Left colon (tissue), 2 donors: Measurements from ENCODE around the gene PRAMEF20. TPM values are rescaled to one million over a fixed set of nuclear protein-coding genes. Genes with fewer than 3 reads are reported as not detected.
"Not testable (repeated sequence)": the region's sequence is repeated elsewhere in the genome, so short reads cannot be mapped to it uniquely, and the experiment has no call there.

Source experiments
- ATAC-seq: fragments of 200-7000 bp; cut with Tn5 transposase; one replicate; pipeline ENCODE4 v1.9.1; 2020; ENCODE audit warnings: mild to moderate bottlenecking, moderate library complexity
- DNase-seq, 2 donors: peaks; one replicate each; pipeline ENCODE4 v3.0.0-alpha.2; 2020
- intact Hi-C, 2 donors: fragments of 100-400 bp; cut with DNase I in 1 of 2; cut with micrococcal nuclease in 1 of 2; formaldehyde crosslinking; loops; one replicate each; pipeline versions ENCODE4 v1.11.2 to v1.14.0; 2022; cut with DNase I, micrococcal nuclease
- long read RNA-seq: library from polyadenylated mRNA; unstranded; transcript quantifications from one replicate; pipeline ENCODE4 v2.0.0, GENCODE V29; 2021
- total RNA-seq, 2 donors: library from RNA; stranded (reverse); fragmentation: NEBNext Ultra II Directional; extraction: Animal tissue kit (Norgen Biotek cat#: 25700); gene quantifications; one replicate each; pipeline ENCODE4 v1.2.1, GENCODE V29; 2021
- donor health status: DM: no; HTN: no; CAD: no.
- donor health status: DM: yes; HTN: yes; CAD: no.

The PRAMEF20 gene
- total RNA-seq, result not detected
- long read RNA-seq, result 0 reads

DNA sequence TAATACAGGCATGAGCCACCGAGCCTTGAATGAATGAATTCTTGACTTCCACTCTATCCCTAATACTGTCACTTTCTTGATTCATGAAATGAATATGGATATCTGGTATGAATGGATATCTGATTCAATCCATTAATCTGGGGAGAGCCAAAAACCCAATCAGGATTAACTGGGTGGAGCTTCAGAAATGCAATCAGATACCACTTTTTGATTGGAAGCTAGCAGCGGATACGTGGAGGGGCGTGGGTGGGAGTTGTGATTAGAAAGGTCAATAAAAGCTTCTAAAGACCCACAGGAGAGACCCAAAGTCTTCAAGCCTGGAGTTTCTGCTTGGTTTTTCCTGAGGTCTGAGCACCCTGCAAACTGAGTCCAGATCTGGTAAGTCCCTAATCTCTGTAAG is at the start of gene PRAMEF20:
PRAMEF20 (plus strand) TSS at position 301 of the 400 bp plus-strand sequence. CDS start 5,905 bp downstream, outside the sequence.
- DNase-seq, ATAC-seq, intact Hi-C loops: not testable (repeated sequence)

DNA sequence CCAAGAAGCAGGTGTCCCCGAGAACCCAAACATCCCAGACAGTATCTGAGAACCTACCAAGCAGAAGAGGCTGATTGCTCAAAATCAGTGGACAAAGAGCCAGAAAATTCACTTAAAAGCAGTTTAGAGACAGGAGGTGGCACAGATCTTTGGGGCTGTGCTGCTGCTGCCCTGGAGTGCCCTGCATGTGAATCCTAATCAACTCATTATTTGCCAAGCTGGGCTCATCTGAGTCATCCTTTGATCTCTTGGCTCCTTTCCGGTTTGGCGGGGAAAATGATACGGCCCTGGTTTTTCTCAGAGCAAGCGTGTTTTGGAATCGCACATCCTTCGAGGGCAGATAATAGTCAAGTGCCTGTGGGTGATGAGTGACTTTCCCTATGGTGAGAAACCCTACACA is 47.9 kb upstream of the PRAMEF20 start:
- DNase-seq, ATAC-seq, intact Hi-C loops: not testable (repeated sequence)

DNA sequence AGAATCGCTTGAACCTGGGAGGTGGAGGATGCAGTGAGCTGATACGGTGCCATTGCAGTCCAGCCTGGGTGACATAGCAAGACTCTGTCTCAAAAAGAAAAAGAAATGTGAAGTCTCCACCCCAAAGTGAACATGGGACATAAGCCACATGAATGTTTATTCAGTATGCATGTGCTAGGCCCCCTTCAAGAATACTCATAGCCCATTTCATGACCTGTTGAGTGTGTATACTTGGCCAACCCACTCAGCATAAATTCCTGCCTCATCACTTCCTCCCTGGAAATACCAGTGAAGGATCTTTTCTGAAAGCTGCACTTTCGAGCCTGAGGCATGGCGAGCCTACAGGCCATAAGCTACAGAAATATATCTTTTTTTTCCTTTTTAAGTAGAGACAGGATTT is 45.3 kb upstream of the PRAMEF20 start:
- ATAC-seq, DNase-seq, intact Hi-C loops: not testable (repeated sequence)

DNA sequence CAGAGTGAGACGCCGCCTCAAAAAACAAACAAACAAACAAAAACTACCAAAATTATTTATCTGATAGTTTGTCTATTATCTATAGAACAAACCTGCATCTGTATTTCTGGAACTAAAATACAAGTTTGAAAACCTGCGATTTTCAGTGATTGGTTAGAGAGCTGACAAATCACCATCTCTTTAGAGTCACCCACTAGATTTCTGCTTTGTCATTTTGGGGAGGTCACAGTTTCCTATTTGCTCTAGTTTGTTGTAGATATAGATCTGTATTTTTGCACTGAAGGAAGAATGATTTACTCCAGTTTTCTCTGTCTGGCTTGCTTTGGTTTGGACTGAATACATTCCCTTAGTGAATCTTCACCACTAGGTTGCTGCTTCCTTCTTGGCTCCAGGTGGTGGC is 43.7 kb upstream of the PRAMEF20 start:
- DNase-seq, intact Hi-C loops, ATAC-seq: not testable (repeated sequence)

DNA sequence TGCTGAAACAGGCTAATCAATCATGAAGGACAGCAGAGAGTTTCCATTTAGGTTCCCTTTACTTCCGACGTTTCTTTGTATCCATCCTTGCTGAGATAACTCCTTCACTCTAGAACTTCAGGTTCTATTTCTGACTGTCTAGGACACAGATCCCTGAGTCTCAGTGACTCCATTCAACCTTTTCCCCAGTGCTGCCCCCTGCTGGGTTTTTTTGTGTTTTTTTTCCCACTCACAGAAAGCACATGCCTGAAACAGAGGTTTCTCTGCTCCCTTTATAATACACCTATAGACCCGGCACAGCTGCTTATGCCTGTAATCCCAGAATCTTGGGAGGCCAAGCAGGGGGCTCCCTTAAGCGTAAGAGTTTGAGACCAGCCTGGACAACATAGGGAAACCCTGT is 41.7 kb upstream of the PRAMEF20 start:
- intact Hi-C loops, ATAC-seq: not testable (repeated sequence)
- peak in 1 of 2 donors; percentile 5 for DNase-seq

DNA sequence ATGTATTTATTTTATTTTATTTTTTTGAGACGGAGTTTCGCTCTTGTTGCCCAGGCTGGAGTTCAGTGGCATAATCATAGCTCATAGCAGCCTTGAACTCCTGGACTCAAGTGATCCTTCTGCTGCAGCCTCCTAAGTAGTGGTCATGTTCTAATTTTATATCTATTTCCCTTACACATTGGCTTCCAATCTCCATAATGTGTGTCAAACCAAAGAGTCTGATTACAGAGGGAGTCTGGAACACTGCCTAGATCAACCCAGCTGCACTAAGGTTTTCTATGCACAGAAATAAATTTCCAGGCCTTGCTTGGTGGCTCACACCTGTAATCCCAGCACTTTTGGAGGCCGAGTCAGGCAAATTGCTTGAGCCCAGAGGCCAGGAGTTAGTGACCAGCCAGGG is 31.3 kb upstream of the PRAMEF20 start:
- DNase-seq, intact Hi-C loops, ATAC-seq: not testable (repeated sequence)

DNA sequence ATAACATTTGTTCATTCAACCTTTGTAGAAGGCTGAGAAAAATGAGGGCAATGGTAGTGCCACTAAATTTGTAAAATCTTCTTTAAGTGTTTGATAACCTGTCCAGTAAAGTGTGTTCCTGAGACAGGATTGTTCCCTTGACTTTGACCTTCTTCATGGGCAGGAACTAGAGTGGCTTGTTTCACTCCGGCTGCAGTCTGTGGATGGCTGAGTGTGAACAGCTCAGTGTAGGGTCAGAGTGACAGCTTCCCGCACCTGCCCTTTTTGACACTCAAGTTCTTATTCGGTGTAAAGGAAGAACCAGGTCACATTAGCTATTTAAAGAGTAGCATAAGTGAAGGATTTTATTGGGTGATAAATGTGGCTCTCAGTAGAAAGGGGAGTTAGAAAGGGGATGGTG is 29.9 kb upstream of the PRAMEF20 start:
- DNase-seq, intact Hi-C loops, ATAC-seq: not testable (repeated sequence)

DNA sequence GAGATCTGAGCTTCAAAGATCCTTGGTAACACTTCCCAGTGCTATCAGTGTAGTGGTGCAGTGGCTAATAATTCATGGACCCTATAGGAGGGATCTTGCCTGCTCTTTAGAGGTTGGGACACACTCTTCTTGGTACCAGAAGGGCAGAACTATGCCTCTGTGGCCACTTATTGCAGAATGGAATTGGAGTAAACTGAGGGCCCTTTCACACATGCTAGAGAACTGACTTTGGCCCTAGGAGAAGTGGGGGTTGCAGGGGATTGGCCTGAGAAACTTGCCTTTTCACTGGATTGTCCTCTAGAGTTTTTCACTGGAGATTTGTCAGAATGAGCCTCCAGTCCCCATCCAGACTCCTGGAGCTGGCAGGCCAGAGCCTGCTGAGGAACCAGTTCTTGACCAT is 20.9 kb upstream of the PRAMEF20 start, which contains the start of gene PRAMEF17:
PRAMEF17 (plus strand) TSS at position 301 of the 400 bp plus-strand sequence; CDS start at position 327, 26 bp downstream.
- ATAC-seq, intact Hi-C loops: not testable (repeated sequence)

DNA sequence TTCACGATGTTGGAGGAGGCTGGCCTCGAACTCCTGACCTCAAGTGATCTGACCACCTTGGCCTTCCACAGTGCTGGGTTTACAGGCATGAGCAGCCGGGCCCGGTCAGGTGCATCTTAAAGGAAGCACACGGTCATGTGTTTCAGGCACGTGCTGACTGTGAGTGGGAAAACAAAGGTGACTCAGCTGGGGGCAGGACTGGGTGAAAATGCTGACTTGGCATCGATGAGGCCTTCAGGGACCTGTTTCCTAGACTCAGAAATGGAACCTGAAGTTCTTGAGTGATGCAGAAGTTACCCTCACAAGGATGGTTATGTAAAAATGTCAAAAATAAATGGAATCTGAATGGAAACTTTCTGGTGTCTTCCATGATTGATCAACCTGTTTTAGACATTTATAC is 17.2 kb upstream of the PRAMEF20 start:
- intact Hi-C loops, ATAC-seq, DNase-seq: not testable (repeated sequence)

More for the DNA sequence above, 20.9 kb upstream of the PRAMEF20 start, which contains the start of gene PRAMEF17:
- not testable (repeated sequence) for DNase-seq

DNA sequence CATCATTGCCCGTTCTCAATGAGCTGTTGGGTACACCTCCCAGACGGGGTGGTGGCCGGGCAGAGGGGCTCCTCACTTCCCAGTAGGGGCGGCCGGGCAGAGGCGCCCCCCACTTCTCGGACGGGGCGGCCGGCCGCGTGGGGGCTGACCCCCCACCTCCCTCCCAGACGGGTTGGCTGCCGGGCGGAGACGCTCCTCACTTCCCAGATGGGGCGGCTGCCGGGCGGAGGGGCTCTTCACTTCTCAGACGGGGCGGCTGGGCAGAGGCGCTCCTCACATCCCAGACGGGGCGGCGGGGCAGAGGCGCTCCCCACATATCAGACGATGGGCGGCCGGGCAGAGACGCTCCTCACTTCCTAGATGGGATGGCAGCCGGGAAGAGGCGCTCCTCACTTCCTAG is 15.5 kb upstream of the PRAMEF20 start:
- intact Hi-C loops, DNase-seq, ATAC-seq: not testable (repeated sequence)

DNA sequence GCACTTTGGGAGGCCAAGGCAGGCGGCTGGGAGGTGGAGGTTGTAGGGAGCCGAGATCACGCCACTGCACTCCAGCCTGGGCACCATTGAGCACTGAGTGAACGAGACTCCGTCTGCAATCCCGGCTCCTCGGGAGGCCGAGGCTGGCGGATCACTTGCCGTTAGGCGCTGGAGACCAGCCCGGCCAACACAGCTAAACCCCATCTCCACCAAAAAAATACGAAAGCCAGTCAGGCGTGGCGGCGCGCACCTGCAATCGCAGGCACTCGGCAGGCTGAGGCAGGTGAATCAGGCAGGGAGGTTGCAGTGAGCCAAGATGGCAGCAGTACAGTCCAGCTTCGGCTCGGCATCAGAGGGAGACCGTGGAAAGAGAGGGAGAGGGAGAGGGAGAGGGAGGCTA is 14.9 kb upstream of the PRAMEF20 start:
- DNase-seq, ATAC-seq, intact Hi-C loops: not testable (repeated sequence)

DNA sequence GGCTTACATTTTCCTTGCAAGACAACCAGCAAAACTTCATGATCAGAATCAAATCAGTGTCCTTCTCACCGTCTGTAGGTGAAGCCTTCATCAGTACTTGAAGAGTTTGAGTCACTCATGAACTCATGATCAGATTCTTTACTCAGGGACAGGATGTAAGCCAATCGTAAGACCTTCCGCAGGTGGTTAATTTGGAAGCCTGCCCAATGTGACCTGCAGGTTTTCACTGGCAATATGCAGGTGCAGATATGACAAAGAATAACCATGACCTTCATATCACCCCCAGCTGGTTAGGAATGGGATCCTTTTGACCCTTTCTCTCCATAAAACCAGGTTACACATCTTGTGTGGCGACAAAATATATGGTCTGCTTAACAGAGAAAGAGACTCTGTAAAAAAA is 2.4 kb upstream of the PRAMEF20 start:
- no peak for DNase-seq
- intact Hi-C loops, result no loop called here
- ATAC-seq, result no peak

DNA sequence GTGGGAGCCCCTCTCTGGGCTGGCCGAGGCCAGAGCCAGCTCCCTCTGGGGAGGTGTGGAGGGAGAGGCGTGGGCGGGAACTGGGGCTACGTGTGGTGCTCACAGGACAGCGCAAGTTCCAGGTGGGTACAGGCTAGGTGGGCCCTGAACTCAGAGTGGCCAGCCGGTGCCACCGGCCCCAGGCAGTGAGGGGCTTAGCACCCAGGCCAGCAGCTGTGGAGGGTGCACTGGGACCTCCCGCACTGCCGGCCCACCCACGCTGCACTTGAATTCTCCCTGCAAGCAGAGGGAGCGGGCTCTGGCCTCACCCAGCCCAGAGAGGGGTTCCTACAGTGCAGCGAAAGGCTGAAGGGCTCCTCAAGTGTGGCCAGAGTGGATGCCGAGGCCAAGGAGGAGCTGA is 20.2 kb downstream of the PRAMEF20 start:
- ATAC-seq, result no peak
- intact Hi-C loops, result no loop called here
- no peak for DNase-seq

DNA sequence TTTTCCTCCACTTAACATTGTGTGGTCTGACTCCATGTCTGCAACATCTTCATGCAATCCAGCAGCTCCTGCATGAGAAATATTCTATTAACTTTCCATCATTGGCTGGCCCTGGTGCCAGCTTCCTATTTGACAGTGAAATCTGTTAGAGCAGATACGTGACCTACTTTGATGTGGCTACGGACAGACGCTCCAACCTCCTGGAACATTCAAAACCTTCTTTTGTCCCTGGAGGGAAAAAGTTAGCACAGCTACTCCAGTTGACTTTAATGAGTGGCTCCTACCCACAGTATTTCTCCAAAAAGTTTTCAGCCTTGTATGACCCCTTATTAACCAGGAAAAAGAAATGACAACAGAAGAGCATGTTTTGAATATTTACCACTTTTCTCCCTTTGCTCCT is 22.0 kb downstream of the PRAMEF20 start:
- DNase-seq (no peak), ATAC-seq (no peak)
- intact Hi-C loops, result no loop called here

DNA sequence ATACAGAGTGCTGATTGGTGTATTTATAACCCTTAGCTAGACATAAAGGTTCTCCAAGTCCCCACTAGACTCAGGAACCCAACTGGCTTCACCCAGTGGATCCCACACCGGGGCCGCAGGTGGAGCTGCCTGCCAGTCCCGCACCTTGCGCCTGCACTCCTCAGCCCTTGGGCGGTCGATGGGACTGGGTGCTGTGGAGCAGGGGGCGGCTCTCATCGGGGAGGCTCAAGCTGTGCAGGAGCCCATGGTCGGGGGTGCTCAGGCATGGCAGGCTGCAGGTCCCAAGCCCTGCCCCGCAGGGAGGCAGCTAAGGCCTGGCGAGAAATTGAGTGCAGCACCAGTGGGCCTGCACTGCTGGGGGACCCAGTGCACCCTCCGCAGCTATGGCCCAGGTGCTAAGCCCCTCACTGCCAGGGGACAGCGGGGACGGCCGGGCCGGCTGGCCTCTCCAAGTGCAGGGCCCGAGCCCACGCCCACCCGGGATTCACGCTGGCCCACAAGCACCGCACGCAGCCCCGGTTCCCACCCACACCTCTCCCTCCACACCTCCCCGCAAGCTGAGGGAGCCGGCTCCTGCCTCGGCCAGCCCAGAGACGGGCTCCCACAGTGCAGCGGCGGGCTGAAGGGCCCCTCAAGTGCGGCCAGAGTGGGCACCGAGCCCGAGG is 23.6 kb downstream of the PRAMEF20 start:
- ATAC-seq, intact Hi-C loops, DNase-seq: not testable (repeated sequence)

DNA sequence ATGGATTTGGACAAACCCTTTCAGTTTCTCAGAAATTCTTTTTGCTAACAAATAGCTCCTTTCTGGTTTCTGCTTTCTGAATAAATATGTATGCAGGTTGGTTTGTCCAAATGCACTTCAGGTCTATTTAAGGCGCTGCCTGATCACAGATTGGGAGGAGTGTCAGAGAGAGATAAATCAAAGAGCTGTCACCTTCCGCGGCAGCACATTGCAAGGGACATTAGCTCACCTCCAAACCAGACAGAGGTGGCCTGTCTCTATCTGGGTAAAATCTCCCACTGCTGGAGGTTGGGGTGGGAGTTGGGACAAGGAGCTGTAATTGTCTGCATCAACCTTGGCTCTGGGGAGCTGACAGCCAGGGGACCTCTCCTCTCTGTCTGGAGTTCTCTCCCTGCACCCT is 25.2 kb downstream of the PRAMEF20 start:
- intact Hi-C loops, result no loop called here
- no peak for DNase-seq
- no peak for ATAC-seq

DNA sequence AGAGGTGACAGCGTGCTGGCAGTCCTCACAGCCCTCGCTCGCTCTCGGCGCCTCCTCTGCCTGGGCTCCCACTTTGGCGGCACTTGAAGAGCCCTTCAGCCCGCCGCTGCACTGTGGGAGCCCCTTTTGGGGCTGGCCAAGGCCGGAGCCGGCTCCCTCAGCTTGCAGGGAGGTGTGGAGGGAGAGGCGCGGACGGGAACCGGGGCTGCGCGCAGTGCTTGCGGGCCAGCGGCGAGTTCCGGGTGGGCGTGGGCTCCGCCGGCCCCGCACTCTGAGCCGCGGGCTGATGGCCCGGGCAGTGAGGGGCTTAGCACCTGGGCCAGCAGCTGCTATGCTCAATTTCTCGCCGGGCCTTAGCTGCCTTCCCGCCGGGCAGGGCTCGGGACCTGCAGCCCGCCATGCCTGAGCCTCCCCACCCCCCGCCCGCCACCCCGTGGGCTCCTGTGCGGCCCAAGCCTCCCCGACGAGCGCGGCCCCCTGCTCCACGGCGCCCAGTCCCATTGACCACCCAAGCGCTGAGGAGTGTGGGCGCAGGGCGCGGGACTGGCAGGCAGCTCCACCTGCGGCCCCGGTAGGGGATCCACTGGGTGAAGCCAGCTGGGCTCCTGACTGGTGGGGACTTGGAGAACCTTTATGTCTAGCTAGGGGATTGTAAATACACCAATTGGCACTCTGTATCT is 29.0 kb downstream of the PRAMEF20 start:
- intact Hi-C loops, ATAC-seq, DNase-seq: not testable (repeated sequence)

DNA sequence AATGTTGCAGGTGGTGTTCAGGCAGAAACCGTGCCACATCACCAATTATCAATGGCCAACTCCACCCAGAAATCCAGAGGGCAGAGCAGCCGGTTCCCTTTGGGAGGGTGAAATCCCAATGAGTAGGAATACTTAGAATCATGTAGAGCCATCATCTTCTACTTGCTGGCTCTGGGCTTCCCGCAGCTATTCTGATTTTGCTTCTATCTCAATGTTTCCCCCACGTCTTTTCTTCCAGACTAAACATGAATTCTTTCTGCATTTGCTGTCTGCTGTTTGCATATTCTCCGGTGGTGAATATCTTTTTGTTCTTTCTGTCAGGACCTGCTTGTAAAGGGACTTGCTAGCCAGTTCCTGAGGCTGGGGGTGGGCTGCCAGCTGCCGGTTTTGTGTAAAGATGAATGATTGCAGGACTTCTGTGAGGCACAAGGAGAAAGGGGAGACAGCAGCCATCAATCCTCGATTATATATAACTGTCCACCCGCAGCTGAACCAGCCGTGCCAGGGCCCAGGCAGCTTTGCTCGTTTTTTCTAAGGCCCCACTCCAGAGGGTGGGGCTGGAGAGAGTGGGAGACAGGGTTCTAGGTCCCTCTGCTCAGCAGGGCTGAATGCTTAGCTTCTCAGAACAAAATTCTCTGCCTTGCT is 33.2 kb downstream of the PRAMEF20 start:
- ATAC-seq (no peak), DNase-seq (no peak)

DNA sequence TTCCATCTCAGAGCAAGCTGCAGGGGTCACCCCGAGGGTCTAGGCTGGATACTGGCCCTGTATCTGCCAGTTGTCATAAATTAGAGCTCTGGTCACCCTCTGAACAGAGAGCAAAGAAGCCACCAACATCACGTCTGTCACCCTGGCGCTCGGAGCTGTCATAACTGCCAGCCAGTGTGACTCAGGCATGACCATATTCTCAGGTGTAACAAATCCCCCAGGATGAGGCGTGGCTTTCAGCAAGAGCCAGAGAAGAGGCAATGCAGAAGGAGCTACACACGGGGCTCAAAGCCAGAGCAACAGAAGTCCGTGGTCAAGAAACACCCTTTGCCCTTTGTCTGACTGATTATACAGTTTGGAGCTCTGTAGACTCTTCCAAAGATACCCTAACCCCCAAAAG is 40.0 kb downstream of the PRAMEF20 start:
- ATAC-seq, result no peak

More for the DNA sequence above, 33.2 kb downstream of the PRAMEF20 start:
- intact Hi-C loops, result no loop called here

More for the DNA sequence above, 40.0 kb downstream of the PRAMEF20 start:
- intact Hi-C loops, result no loop called here
- no peak for DNase-seq
